OCI-LY7 (cell line): ENCODE measurements around the gene PCED1B.

Source experiments
- CTCF ChIP-seq: fragments of 200-600 bp; sonication (generic); conservative IDR thresholded peaks from 2 replicates; pipeline ENCODE4 v1.5.1; 2014; ENCODE audit warnings: mild to moderate bottlenecking, antibody characterized with exemption, low read length, moderate library complexity, mixed read lengths
- EZH2phosphoT487 ChIP-seq: fragments of 200-600 bp; sonication (generic); IDR thresholded peaks from 2 replicates; pipeline ENCODE4 v1.6.1; 2018; ENCODE audit warnings: low read depth, borderline replicate concordance, mild to moderate bottlenecking, mixed run types, antibody characterized with exemption, low read length, moderate library complexity, mixed read lengths

GRCh38 chr12:47214771-47215170 lies 135.3 kb downstream of the PCED1B start:
- TF ChIP-seq CTCF (0 out of 2 replicates have a peak, but pooled peaks have one; percentile 31), EZH2phosphoT487 (no peak)
